ENCODE data around the gene PANK3. TPM values are rescaled to one million over a fixed set of nuclear protein-coding genes. Genes with fewer than 3 reads are reported as not detected.

The PANK3 gene
- total RNA-seq, 1 experiment from 2014 or later: 117 TPM

- BruUV-seq (replicated peaks): no TSS peak
- Mint-ChIP-seq H3K27me3 (ENCODE audit: insufficient read depth, unreplicated experiment) (peaks cover 17% of the 10 kb centered on the region), H3K9me3 (ENCODE audit: unreplicated experiment) (no peaks in the 10 kb centered on the region), H3K4me3 (ENCODE audit: unreplicated experiment) (no peak overlapping the region), H3K36me3 (ENCODE audit: insufficient read depth, unreplicated experiment) (no peaks in the 10 kb centered on the region), H3K4me1 (ENCODE audit: insufficient read depth, unreplicated experiment) (peaks cover 5% of the 10 kb centered on the region), H3K27ac (ENCODE audit: low read depth, unreplicated experiment) (no peak overlapping the region)
- TF ChIP-seq CTCF (IDR thresholded peaks at IDR 0.05; ENCODE audit: unreplicated experiment): no peak
- ChIA-PET CTCF (interaction anchor here (0.7 to 1.6 kb wide), 5 partner anchors 10 to 990 kb away, joined by 3 to 12 read pairs (median 3); no protein-coding TSS in a partner anchor), POLR2A (interaction anchor here (0.6 to 3.1 kb wide), 8 partner anchors 8 to 992 kb away, joined by 3 to 45 read pairs (median 4); partner anchors contain the start of genes PANK3 and SPDL1)
- DNase-seq (ENCODE audit: unreplicated experiment): no peak
- intact Hi-C loops (cut with micrococcal nuclease): no loop called here
Observed at GRCh38 chr5:168591302-168592013, 12.3 kb upstream of the PANK3 start.

GRCh38 chr5:168590666-168591065, 11.5 kb upstream of the PANK3 start:
- H3K27me3 Mint-ChIP-seq (ENCODE audit: insufficient read depth, unreplicated experiment): peaks cover 9% of the 10 kb centered on the region
- POLR2A ChIA-PET: interaction anchor here (1.3 to 3.1 kb wide), 3 partner anchors 11 to 66 kb away, joined by 4 to 45 read pairs (median 11); partner anchors contain the start of gene PANK3
- no peak overlapping the region for H3K4me3 Mint-ChIP-seq (ENCODE audit: unreplicated experiment)
- no peak for DNase-seq (ENCODE audit: unreplicated experiment)
- no TSS peak for BruUV-seq (replicated peaks)
- TF ChIP-seq CTCF (IDR thresholded peaks at IDR 0.05; ENCODE audit: unreplicated experiment): no peak
- CTCF ChIA-PET: interaction anchor here (0.9 kb wide), 1 partner anchor 10 kb away, joined by 3 read pairs; no protein-coding TSS in a partner anchor
- peaks cover 1% of the 10 kb centered on the region for H3K4me1 Mint-ChIP-seq (ENCODE audit: insufficient read depth, unreplicated experiment)
- no peak overlapping the region for H3K27ac Mint-ChIP-seq (ENCODE audit: low read depth, unreplicated experiment)
- H3K9me3 Mint-ChIP-seq (ENCODE audit: unreplicated experiment): no peaks in the 10 kb centered on the region
- no peaks in the 10 kb centered on the region for H3K36me3 Mint-ChIP-seq (ENCODE audit: insufficient read depth, unreplicated experiment)
- intact Hi-C loops (cut with micrococcal nuclease): no loop called here

GRCh38 chr5:168587987-168588386, 8.8 kb upstream of the PANK3 start:
- H3K9me3 Mint-ChIP-seq (ENCODE audit: unreplicated experiment): no peaks in the 10 kb centered on the region
- no peak overlapping the region for H3K27ac Mint-ChIP-seq (ENCODE audit: low read depth, unreplicated experiment)
- H3K36me3 Mint-ChIP-seq (ENCODE audit: insufficient read depth, unreplicated experiment): no peaks in the 10 kb centered on the region
- TF ChIP-seq CTCF (IDR thresholded peaks at IDR 0.05; ENCODE audit: unreplicated experiment): no peak
- no peaks in the 10 kb centered on the region for H3K4me1 Mint-ChIP-seq (ENCODE audit: insufficient read depth, unreplicated experiment)
- no TSS peak for BruUV-seq (replicated peaks)
- DNase-seq (ENCODE audit: unreplicated experiment): no peak
- intact Hi-C loops (cut with micrococcal nuclease): no loop called here
- H3K4me3 Mint-ChIP-seq (ENCODE audit: unreplicated experiment): no peak overlapping the region
- H3K27me3 Mint-ChIP-seq (ENCODE audit: insufficient read depth, unreplicated experiment): no peaks in the 10 kb centered on the region
- ChIA-PET CTCF (interaction anchor here (0.8 kb wide), 1 partner anchor 66 kb away, joined by 3 read pairs; no protein-coding TSS in a partner anchor), POLR2A (interaction anchor here (0.6 to 1.6 kb wide), 3 partner anchors 8 to 59 kb away, joined by 3 to 7 read pairs (median 5); no protein-coding TSS in a partner anchor)

- Mint-ChIP-seq H3K4me1 (ENCODE audit: insufficient read depth, unreplicated experiment) (no peaks in the 10 kb centered on the region), H3K27me3 (ENCODE audit: insufficient read depth, unreplicated experiment) (no peaks in the 10 kb centered on the region), H3K4me3 (ENCODE audit: unreplicated experiment) (no peak overlapping the region), H3K9me3 (ENCODE audit: unreplicated experiment) (no peaks in the 10 kb centered on the region), H3K27ac (ENCODE audit: low read depth, unreplicated experiment) (no peak overlapping the region), H3K36me3 (ENCODE audit: insufficient read depth, unreplicated experiment) (no peaks in the 10 kb centered on the region)
- POLR2A ChIA-PET: interaction anchor here (0.9 to 1.5 kb wide), 2 partner anchors 36 to 62 kb away, joined by 3 to 9 read pairs; no protein-coding TSS in a partner anchor
- CTCF ChIA-PET: no interaction called here
- no peak for TF ChIP-seq CTCF (IDR thresholded peaks at IDR 0.05; ENCODE audit: unreplicated experiment)
- intact Hi-C loops (cut with micrococcal nuclease): no loop called here
- no peak for DNase-seq (ENCODE audit: unreplicated experiment)
- BruUV-seq (replicated peaks): no TSS peak
Observed at GRCh38 chr5:168585119-168585856, 6.1 kb upstream of the PANK3 start.

Measured in MCF 10A (cell line).